Neural cell (in vitro differentiated cells): ENCODE data around the gene MAGEF1. TPM values are rescaled to one million over a fixed set of nuclear protein-coding genes. Genes with fewer than 3 reads are reported as not detected.

Experiments
- H2AFZ ChIP-seq: fragments of 200-600, 300-800 bp; sonication (generic), shearing (Covaris generic); 2 replicates; pipeline ENCODE4 v1.6.0; 2014; ENCODE audit warnings: low read depth, mild to moderate bottlenecking, antibody characterized with exemption, low read length, moderate library complexity
- H3F3A ChIP-seq: fragments of 200-600 bp; shearing (Covaris generic); 2 replicates; pipeline ENCODE4 v1.6.1; 2016; ENCODE audit warnings: mild to moderate bottlenecking, moderate library complexity, mixed read lengths, antibody characterized with exemption, low read length; ENCODE audit not compliant: insufficient read depth, poor library complexity, severe bottlenecking
- H3K27ac ChIP-seq: fragments of 200-600, 300-800 bp; sonication (generic), shearing (Covaris generic); 2 replicates; pipeline ENCODE4 v1.5.1; 2014; ENCODE audit warnings: mild to moderate bottlenecking, low read length, moderate library complexity
- H3K27me3 ChIP-seq: fragments of 300-800, 200-600 bp; sonication (generic), shearing (Covaris generic); 2 replicates; pipeline ENCODE4 v1.6.0; 2014; ENCODE audit warnings: mild to moderate bottlenecking, low read depth, low read length, moderate library complexity; ENCODE audit not compliant: insufficient read depth
- H3K36me3 ChIP-seq: fragments of 300-800, 200-600 bp; sonication (generic), shearing (Covaris generic); 2 replicates; pipeline ENCODE4 v1.5.1; 2014; ENCODE audit warnings: mild to moderate bottlenecking, antibody characterized with exemption, low read length, moderate library complexity; ENCODE audit not compliant: insufficient read depth
- H3K4me2 ChIP-seq: fragments of 300-800, 200-600 bp; sonication (generic), shearing (Covaris generic); 2 replicates; pipeline ENCODE4 v1.6.0; 2014; ENCODE audit warnings: mild to moderate bottlenecking, low read length
- H3K4me3 ChIP-seq: fragments of 300-800, 200-600 bp; sonication (generic), shearing (Covaris generic); 2 replicates; pipeline ENCODE4 v1.5.1; 2014; ENCODE audit warnings: mild to moderate bottlenecking, low read length, moderate library complexity
- H3K79me2 ChIP-seq: fragments of 200-600 bp; shearing (Covaris generic); replicated peaks from 2 replicates; pipeline ENCODE4 v1.6.0; 2014; ENCODE audit warnings: mild to moderate bottlenecking, low read length, moderate library complexity; ENCODE audit not compliant: insufficient read depth
- H3K9ac ChIP-seq: fragments of 300-800, 200-600 bp; sonication (generic), shearing (Covaris generic); 2 replicates; pipeline ENCODE4 v1.6.1; 2016; ENCODE audit warnings: mild to moderate bottlenecking, low read length, mixed read lengths
- H3K9me2 ChIP-seq: fragments of 200-600 bp; shearing (Covaris generic); 2 replicates; pipeline ENCODE4 v1.6.1; 2016; ENCODE audit warnings: mild to moderate bottlenecking, low read length, mixed read lengths; ENCODE audit not compliant: insufficient read depth
- H3K9me3 ChIP-seq: fragments of 200-600, 300-800 bp; sonication (generic), shearing (Covaris generic); 2 replicates; pipeline ENCODE4 v1.6.1; 2016; ENCODE audit warnings: mild to moderate bottlenecking, mixed run types, low read length, moderate library complexity, mixed read lengths
- H4K20me1 ChIP-seq: fragments of 200-600 bp; shearing (Covaris generic); 2 replicates; pipeline ENCODE4 v1.6.1; 2016; ENCODE audit warnings: mild to moderate bottlenecking, mixed run types; ENCODE audit not compliant: insufficient read depth
- CTCF ChIP-seq: fragments of 450-650 bp; IDR thresholded peaks from 2 replicates; pipeline ENCODE4 v1.5.1; 2014; ENCODE audit warnings: antibody characterized with exemption, mild to moderate bottlenecking, moderate library complexity; ENCODE audit not compliant: poor library complexity, severe bottlenecking
- EP300 ChIP-seq: fragments of 450-650 bp; conservative IDR thresholded peaks from 2 replicates; pipeline ENCODE4 v1.6.1; 2014; ENCODE audit warnings: antibody characterized with exemption, mild to moderate bottlenecking, moderate library complexity; ENCODE audit not compliant: poor library complexity, severe bottlenecking
- EZH2 ChIP-seq: fragments of 200-600, 300-800 bp; shearing (Covaris generic), sonication (generic); IDR thresholded peaks from 2 replicates; pipeline ENCODE4 v1.6.1; 2014; ENCODE audit warnings: antibody characterized with exemption, low read length, borderline replicate concordance, mild to moderate bottlenecking; ENCODE audit not compliant: insufficient read depth, poor library complexity, severe bottlenecking
- MXI1 ChIP-seq: fragments of 450-650 bp; conservative IDR thresholded peaks from 2 replicates; pipeline ENCODE4 v1.6.1; 2014; ENCODE audit warnings: antibody characterized with exemption, mild to moderate bottlenecking; ENCODE audit not compliant: poor library complexity, severe bottlenecking
- POLR2AphosphoS5 ChIP-seq: IDR thresholded peaks from 2 replicates; pipeline ENCODE4 v1.6.1; 2012
- RAD21 ChIP-seq: fragments of 450-650 bp; conservative IDR thresholded peaks from 2 replicates; pipeline ENCODE4 v1.6.1; 2014; ENCODE audit warnings: antibody characterized with exemption, mild to moderate bottlenecking, moderate library complexity
- REST ChIP-seq: IDR thresholded peaks from 2 replicates; pipeline ENCODE4 v1.6.1; 2012; ENCODE audit warnings: borderline replicate concordance
- SMC3 ChIP-seq: fragments of 450-650 bp; conservative IDR thresholded peaks from 2 replicates; pipeline ENCODE4 v1.6.1; 2014; ENCODE audit warnings: antibody characterized with exemption, mild to moderate bottlenecking, moderate library complexity; ENCODE audit not compliant: poor library complexity
- TAF1 ChIP-seq: IDR thresholded peaks from 2 replicates; pipeline ENCODE4 v1.6.1; 2012; ENCODE audit warnings: low read depth
- polyA plus RNA-seq: library from polyadenylated mRNA; depleted of rRNA; stranded (reverse); fragments of >200 nt; gene quantifications from 2 replicates; pipeline ENCODE4 v1.2.3, GENCODE V29; 2014

MAGEF1 gene
- polyA plus RNA-seq, 1 donor from 2014 or later, result 103 TPM

- Histone ChIP-seq H3K9me3 (no peaks in the 10 kb centered on the region), H3F3A (no peaks in the 10 kb centered on the region), H2AFZ (no peak overlapping the region), H3K27me3 (no peaks in the 10 kb centered on the region), H4K20me1 (no peaks in the 10 kb centered on the region), H3K27ac (no peak overlapping the region), H3K4me2 (no peak overlapping the region), H3K79me2 (no peaks in the 10 kb centered on the region), H3K9me2 (no peaks in the 10 kb centered on the region), H3K9ac (no peak overlapping the region), H3K4me3 (no peak overlapping the region), H3K36me3 (no peaks in the 10 kb centered on the region)
- no peak for TF ChIP-seq REST
- TF ChIP-seq POLR2AphosphoS5, result no peak
- no peak for TF ChIP-seq TAF1
- no peak for TF ChIP-seq RAD21
- TF ChIP-seq EZH2, result no peak
- no peak for TF ChIP-seq SMC3
- no peak for TF ChIP-seq CTCF
- no peak for TF ChIP-seq EP300
- no peak for TF ChIP-seq MXI1
Observed at GRCh38 chr3:184733181-184733580, 21.3 kb upstream of the MAGEF1 start.

GRCh38 chr3:184731786-184732537 is 20.1 kb upstream of the MAGEF1 start:
- H4K20me1 ChIP-seq, result no peaks in the 10 kb centered on the region
- no peaks in the 10 kb centered on the region for H3K9me2 ChIP-seq
- H3K9me3 ChIP-seq, result no peaks in the 10 kb centered on the region
- H3K9ac ChIP-seq, result no peak overlapping the region
- H3K27ac ChIP-seq, result no peak overlapping the region
- H3F3A ChIP-seq, result no peaks in the 10 kb centered on the region
- H3K79me2 ChIP-seq, result no peaks in the 10 kb centered on the region
- no peak for TF ChIP-seq POLR2AphosphoS5
- no peak for TF ChIP-seq EP300
- no peak for TF ChIP-seq CTCF
- no peak for TF ChIP-seq REST
- no peak for TF ChIP-seq SMC3
- H3K4me2 ChIP-seq, result no peak overlapping the region
- H2AFZ ChIP-seq, result no peak overlapping the region
- no peaks in the 10 kb centered on the region for H3K36me3 ChIP-seq
- no peaks in the 10 kb centered on the region for H3K27me3 ChIP-seq
- H3K4me3 ChIP-seq, result no peak overlapping the region
